GM12864 (cell line): ENCODE results near the gene ZBTB11.
"Not testable (repeated sequence)": the region's sequence is repeated elsewhere in the genome, so short reads cannot be mapped to it uniquely, and the experiment has no call there.

Experiments
- DNase-seq: peaks from one replicate; pipeline ENCODE4 v3.0.0-alpha.2; 2011; ENCODE audit warnings: low read depth
- H3K4me3 ChIP-seq: 2 replicates; pipeline ENCODE4 v1.5.1; 2011; ENCODE audit warnings: mild to moderate bottlenecking, low read depth, low read length, control low read depth
- TF ChIP-seq, protein P1 (sequence below): IDR thresholded peaks from 2 replicates; pipeline ENCODE4 v1.5.1; 2011; ENCODE audit warnings: low read depth, mild to moderate bottlenecking, moderate library complexity, low read length, control low read depth, inconsistent platforms; ENCODE audit errors: missing control alignments

Gene ZBTB11

DNA sequence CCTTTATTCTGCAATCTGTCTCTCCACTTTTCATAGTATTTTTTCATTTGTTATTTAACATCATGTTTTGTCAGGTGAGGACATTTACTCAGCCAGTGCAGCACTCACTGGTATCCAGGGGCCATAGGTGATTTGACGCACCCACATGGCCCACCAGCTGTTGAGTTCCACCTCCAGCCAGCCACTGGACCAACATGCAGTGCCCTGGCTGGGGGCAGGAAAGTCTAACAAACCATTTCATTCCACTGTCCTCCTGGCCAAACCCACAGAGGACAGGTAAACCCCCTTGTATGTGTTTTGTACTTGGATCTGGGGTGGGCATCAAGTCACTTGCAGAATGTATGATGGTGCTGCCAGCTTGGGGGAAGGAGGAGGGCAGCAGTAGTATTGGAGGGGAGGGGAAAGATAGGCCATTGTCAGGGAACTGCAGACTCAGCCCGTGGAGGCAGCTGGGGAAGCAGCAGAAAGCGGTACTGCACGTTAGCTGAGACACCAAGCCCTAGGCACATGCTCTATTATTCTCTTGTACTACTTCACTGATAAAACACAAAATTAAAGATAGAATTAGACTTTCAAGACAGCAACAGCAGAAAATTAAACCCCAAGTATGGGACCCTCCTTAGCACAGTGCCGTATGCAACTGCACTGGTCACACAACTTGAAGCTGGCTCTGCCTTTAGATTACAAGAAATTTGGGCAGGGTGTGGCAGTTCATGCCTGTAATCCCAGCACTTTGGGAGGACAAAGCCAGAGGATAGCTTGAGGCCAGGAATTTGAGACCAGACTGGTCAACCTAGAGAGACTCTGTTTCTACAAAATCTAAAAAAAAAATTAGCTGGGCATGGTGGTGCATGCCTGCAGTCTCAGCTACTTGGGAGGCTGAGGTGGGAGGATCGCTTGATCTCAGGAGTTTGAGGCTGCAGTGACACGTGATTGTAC is 25.0 kb upstream of the ZBTB11 start:
- TF ChIP-seq, protein P1, sequence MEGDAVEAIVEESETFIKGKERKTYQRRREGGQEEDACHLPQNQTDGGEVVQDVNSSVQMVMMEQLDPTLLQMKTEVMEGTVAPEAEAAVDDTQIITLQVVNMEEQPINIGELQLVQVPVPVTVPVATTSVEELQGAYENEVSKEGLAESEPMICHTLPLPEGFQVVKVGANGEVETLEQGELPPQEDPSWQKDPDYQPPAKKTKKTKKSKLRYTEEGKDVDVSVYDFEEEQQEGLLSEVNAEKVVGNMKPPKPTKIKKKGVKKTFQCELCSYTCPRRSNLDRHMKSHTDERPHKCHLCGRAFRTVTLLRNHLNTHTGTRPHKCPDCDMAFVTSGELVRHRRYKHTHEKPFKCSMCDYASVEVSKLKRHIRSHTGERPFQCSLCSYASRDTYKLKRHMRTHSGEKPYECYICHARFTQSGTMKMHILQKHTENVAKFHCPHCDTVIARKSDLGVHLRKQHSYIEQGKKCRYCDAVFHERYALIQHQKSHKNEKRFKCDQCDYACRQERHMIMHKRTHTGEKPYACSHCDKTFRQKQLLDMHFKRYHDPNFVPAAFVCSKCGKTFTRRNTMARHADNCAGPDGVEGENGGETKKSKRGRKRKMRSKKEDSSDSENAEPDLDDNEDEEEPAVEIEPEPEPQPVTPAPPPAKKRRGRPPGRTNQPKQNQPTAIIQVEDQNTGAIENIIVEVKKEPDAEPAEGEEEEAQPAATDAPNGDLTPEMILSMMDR, result no peak
- no peak for DNase-seq
- peak overlapping the region; percentile 11; the same call in 1 of the 2 replicates for H3K4me3 ChIP-seq

DNA sequence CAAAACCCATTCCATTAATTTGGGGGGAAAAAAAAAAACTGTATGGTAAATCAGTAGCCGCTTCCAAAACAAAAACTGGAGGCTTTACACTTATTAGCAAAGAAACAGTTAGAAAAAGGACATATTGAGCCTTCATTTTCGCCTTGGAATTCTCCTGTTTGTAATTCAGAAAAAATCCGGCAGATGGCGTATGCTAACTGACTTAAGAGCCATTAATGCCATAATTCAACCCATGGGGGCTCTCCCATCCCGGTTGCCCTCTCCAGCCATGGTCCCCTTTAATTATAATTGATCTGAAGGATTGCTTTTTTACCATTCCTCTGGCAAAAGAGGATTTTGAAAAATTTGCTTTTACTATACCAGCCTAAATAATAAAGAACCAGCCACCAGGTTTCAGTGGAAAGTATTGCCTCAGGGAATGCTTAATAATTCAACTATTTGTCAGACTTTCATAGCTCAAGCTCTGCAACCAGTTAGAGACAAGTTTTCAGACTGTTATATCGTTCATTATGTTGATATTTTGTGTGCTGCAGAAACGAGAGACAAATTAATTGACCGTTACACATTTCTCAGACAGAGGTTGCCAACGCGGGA is 18.9 kb upstream of the ZBTB11 start:
- DNase-seq, result peak; percentile 52
- TF ChIP-seq, protein P1, result peak; percentile 63

DNA sequence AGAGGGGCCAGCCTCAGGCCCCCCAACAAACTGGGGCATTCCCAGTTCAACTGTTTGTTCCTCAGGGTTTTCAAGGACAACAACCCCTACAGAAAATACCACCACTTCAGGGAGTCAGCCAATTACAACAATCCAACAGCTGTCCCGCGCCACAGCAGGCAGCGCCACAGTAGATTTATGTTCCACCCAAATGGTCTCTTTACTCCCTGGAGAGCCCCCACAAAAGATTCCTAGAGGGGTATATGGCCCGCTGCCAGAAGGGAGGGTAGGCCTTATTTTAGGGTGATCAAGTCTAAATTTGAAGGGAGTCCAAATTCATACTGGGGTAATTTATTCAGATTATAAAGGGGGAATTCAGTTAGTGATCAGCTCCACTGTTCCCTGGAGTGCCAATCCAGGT is 17.9 kb upstream of the ZBTB11 start:
- DNase-seq, H3K4me3 ChIP-seq: not testable (repeated sequence)

More for the DNA sequence above, 18.9 kb upstream of the ZBTB11 start:
- no peak overlapping the region for H3K4me3 ChIP-seq

GRCh38 chr3:101693540-101693939 is 16.6 kb upstream of the ZBTB11 start:
- TF ChIP-seq, protein P1, result peak; percentile 65
- not testable (repeated sequence) for DNase-seq, H3K4me3 ChIP-seq

DNA sequence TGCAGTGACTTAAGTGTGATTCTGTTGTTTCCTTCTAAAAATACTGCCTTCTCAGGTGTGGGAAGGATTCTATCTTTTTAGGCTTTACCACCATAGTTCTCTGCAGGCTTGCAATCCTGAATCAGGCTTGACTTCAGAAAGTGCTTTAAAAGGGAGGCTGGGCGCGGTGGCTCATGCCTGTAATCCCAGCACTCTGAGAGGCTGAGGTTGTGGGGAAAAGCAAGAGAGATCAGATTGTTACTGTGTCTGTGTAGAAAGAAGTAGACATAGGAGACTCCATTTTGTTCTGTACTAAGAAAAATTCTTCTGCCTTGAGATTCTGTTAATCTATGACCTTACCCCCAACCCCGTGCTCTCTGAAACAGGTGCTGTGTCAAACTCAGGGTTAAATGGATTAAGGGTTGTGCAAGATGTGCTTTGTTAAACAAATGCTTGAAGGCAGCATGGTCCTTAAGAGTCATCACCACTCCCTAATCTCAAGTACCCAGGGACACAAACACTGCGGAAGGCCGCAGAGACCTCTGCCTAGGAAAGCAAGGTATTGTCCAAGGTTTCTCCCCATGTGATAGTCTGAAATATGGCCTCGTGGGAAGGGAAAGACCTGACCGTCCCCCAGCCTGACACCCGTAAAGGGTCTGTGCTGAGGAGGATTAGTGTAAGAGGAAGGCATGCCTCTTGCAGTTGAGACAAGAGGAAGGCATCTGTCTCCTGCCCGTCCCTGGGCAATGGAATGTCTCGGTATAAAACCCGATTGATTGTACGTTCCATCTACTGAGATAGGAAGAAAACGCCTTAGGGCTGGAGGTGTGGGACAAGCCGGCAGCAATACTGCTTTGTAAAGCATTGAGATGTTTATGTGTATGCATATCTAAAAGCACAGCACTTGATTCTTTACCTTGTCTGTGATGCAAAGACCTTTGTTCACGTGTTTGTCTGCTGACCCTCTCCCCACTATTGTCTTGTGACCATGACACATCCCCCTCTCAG is 15.0 kb upstream of the ZBTB11 start:
- H3K4me3 ChIP-seq, DNase-seq: not testable (repeated sequence)

GRCh38 chr3:101690972-101691371 is 14.0 kb upstream of the ZBTB11 start:
- no peak overlapping the region for H3K4me3 ChIP-seq
- no peak for DNase-seq
- TF ChIP-seq, protein P1, result no peak

DNA sequence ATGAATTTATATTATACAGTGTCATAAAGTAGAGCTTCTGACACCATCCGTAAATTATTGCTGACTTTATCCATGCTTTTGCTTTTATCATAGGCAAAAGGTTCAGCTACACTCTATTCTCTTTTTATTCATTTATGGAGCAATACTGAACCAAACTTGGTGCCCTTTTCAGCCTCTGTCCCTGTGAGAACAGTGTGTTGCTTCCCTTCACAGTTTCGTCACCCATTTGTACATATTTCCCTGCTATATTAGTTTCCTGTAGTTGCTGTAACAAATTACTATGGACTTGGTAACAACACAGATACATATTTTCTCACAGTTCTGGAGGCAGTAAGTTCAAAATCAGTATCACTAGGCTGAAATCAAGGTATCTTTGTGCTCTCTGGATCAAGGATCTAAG is 12.4 kb upstream of the ZBTB11 start:
- TF ChIP-seq, protein P1, result no peak
- no peak overlapping the region for H3K4me3 ChIP-seq
- DNase-seq, result no peak
